OCI-M2 (cell line): ENCODE data around the gene GADD45A.
"Not testable (repeated sequence)": the region's sequence is repeated elsewhere in the genome, so short reads cannot be mapped to it uniquely, and the experiment has no call there.

ENCODE experiments used
- DNase-seq: peaks from one replicate; lab custom pipeline; 2025; ENCODE audit not compliant: unreplicated experiment; lab: John Stamatoyannopoulos, UW

Gene GADD45A, protein sequence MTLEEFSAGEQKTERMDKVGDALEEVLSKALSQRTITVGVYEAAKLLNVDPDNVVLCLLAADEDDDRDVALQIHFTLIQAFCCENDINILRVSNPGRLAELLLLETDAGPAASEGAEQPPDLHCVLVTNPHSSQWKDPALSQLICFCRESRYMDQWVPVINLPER

DNA sequence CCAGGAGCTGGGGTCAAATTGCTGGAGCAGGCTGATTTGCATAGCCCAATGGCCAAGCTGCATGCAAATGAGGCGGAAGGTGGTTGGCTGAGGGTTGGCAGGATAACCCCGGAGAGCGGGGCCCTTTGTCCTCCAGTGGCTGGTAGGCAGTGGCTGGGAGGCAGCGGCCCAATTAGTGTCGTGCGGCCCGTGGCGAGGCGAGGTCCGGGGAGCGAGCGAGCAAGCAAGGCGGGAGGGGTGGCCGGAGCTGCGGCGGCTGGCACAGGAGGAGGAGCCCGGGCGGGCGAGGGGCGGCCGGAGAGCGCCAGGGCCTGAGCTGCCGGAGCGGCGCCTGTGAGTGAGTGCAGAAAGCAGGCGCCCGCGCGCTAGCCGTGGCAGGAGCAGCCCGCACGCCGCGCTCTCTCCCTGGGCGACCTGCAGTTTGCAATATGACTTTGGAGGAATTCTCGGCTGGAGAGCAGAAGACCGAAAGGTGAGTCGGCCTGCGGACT is at the start of gene GADD45A:
Gene GADD45A (plus strand): TSS at position 135 of the 491 bp plus-strand sequence. CDS start 294 bp downstream, at position 429.
- peak; percentile 76 for DNase-seq

DNA sequence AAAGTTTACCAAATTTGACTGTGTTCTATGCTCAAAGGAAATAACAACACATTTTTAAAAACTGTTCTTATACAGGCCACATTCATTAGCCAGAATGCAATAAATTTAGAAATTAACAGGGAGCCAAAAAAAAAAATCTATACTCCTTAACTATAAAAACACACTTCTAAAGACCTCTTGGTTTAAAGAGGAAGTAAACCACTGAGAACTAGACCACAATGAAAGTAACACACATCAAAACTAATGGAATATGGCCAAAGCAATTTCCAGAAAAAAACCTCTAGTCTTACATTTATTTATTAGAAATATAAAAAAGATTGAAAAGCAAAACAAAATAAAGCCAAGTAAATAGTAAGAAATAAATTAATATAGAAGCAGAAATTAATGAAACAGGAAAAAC is 48.9 kb upstream of the GADD45A start:
- no peak for DNase-seq

DNA sequence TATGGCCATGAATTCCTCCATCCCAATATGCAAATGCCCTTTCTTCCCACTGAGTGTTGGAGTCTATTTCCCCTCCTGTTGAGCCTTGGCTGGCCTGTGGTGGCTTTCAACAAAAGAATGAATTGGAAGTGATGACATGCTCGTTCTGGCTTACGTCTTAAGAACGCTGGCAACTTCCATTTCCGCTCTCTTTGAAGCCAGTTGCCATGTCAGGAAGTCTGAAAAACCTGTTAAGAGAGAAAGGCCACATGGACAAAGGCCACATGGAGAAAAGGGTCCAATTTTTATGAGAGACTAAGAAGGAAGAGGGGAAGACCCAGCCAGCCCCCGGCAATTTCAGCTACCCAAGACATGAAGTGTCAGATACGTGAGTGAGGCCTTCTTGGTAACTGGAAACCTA is 45.6 kb upstream of the GADD45A start:
- DNase-seq, result no peak

DNA sequence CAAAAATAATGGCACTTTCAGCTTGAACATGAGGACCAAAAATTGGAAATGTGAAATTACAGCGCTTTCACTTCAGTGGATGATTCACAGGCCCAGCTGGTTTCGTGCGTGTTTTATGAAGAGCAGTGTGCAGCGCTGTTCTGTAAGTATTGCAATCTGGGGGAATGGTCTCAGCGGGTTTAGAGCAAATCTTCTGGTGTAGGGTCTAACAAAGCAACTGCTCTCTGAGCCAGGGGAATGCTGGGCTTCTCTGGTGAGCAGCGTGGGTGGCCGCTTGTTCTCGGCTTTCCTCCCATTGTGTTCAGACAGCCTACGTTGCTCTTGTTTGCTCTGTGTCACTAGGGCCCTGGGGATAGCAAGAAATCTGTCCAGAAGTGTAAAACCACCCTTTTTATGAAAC is 42.4 kb upstream of the GADD45A start:
- DNase-seq, result no peak

DNA sequence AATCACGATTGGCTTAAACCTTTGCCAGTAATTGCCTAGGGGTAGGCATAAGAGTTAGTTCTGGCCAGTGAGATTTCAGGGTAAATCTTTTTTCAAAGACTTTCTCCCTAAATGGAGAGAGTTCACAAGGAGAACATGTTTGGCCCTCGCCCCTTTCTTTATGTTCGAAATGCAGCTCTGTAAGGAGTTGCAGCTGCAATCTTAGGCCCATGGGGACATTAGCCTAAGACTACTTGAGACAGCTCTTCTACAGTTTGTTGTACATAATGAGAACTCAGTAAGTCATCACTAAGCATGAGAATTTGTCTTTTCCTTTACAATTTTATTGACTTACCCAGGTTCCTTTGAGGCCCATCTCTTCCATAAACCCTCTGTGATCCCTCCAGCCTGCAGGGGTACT is 40.4 kb upstream of the GADD45A start:
- no peak for DNase-seq

DNA sequence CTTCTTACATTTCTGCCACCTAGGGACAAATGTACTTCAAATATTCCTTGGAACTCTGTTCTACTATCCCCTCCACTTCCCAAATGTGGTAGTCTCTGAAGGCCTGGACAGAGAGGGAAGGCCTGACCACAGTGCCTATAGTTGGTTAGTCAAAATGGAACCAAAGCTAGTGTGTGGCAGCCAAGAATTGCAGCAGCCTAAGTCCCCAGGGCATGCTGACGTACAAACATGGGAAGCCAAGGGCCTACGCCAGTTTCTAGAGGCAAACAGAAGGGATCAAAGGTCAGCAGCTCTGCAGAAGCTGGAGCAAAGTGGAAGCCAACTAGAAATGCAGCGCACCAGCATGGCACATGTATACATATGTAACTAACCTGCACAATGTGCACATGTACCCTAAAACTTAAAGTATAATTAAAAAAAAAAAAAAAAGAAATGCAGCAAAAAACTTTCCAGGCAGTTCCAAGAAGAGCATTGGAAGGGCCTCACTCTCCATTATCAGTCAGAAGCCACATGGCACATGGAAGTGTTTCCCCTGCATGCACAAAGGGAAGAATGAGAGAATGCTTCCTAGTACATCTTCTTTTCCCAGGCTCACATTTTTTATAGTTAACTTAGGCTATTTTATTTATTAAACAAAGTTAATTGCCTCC is 39.4 kb upstream of the GADD45A start:
- no peak for DNase-seq

DNA sequence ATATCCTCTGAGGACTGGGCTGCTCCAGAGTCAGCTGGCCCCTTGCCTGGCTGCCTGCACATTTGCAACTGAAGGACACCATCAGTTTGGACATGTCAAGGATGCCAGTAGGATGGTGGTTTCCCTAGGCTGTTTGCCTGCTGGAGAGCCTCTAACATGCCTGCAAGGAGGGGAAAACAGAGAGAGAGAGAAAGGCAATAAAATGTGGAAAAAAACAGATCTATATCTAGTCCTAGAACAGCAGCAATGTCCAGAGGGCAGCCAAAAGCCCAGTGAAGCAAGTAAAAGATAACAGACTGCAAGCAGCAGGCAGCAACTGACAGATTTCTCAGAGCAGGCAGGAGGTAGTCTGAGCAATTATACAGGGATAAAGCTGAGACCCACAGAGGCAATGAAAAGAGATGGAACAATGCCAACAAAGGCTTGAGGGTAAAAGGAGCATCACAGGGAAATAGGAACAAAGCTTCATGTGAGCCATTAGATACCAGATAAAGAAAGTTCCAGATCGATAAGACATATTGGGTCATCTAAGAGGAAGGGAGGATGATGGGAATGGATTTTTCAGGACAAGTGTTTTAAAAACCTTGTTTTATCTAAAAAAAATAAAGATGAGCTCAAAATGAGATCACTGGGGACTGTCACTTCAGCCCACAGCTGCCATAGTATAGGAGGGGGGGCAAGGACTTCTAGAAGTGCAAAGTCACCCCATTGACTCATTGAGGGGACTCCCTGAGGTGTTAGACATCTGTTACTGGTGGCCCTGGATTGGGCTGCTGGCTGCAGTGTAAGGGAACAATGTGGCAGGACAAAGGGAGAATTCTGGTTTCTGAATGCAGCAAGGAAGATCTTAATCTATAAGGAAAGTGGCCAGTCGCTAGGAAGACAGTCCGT is 38.6 kb upstream of the GADD45A start:
- DNase-seq, result no peak

DNA sequence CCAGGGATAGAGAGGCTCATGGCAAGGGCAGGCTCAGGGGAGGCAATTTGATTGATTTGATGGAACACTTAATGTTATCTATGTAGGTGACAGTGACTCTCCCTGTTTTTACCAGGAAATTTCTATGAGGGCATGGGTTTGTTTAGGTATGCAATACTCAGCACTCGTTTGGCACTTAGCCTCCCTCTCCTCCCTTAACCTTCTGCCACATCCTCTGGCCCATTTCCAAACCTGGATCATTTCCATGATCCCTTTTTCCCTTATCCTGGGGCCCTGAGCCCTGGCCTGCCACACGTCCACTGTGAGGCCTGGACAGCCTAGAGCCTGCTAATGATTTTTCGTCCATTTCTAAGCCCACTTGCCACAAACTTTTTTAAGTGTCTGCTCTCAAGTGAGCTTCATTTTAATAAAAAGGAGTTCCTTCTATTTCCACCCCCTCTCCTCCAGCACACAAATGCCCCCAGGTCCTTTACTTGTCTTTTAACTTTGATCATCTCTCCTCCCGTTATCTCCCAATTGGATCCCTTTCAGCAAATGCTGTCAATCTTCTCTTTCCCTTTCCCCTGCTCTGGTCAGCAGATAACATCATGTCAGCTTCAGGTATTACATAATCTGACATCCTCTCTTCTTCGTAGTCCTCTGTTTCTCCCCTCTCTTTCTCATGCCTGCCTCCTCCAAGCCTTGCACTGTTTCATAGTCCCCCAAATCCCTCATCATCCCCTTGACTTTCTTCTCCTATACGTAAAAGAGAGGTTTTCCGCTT is 37.8 kb upstream of the GADD45A start:
- no peak for DNase-seq

DNA sequence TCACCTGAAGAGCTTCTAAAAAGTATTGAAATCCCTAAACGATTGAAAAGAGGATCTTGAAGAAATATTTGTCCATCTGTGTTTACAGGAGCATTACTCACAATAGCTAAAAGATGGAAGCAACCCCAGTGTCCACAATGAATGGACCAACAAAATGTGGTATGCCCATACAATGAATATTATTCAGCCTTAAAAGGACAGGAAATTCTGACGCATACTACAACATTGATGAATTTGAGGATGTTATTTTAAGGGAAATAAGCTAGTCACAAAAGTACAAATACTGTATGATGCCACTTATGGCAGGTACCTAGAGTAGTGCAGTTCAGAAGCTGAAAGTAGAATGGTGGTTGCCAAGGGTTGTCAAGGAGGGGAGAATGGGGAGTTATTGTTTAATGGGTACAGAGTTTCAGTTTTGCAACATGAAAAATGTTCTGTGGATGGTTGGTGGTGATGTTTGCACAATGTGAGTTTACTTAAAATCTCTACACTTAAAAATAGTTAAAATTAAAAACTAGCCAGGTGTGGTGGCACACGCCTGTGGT is 37.1 kb upstream of the GADD45A start:
- no peak for DNase-seq

DNA sequence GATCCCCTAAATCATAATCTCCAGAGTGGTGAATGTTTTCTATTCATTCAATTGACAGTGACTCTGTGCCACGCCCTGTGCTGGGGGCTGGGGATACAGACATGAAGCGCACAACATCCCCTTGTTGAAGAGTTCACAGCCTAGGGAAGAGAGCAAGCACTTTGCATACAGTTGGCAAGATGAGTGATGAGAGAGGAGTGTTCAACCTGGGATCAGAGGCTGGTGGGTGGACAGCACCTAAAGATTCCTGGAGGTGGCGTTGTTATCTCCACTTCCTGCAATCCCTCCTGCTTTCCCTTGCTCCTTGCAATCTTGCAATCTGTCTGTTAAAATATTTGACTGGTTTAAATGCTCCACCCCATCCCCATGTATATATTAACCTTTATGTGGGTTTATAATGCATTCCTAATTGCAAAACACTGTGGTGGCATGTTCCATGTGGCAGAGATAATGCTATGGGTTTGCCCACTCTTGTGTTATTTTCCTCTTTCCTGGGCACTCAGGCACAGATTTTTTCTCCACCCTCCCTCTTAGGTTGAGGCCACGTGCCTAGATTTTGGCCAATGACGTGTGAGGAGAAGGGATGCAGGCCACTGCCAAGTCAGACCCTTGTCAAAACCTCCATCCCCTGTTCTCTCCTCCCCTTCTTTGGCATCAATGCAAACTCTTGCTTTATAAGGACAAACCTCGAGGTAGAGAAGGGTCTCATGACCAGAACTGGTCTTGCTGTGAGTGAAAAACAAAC is 36.2 kb upstream of the GADD45A start:
- no peak for DNase-seq

DNA sequence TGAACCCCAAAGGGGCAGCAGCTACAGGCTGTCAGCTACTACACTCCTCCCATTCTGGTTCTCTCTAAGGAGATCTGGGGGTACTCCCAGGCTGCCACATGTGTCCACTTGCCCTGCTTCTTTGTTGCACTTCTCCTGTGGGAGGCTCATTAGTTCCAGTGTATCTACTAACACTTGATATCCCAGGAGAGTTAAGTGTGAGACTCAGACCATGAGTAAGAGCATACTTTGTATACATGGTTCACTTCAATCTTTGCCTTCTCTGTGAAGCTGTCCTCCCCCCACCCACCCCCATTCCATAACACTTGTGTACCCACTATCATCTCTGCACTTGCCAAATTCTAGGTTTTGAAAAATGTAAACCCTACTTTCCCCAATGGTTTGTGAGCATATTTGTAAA is 34.9 kb upstream of the GADD45A start:
- no peak for DNase-seq

DNA sequence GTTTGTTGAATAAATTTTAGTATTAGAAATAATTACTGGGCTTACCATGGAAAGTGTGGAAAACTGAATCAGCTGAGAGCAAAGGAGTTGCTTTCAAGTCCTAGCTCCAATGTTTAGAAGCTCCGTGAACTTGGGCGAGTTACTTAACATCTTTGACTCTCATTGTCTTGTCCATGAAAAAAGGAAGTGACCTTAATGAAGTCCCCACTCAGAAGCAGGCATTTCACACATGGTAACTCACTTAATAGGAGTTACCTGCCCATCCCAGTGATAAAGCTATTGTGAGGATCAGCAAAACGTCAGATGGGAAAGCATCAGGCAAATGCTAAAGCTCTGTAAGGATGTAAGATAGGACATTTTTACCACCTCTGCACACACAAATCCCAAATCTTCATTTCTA is 34.0 kb upstream of the GADD45A start:
- DNase-seq, result no peak

DNA sequence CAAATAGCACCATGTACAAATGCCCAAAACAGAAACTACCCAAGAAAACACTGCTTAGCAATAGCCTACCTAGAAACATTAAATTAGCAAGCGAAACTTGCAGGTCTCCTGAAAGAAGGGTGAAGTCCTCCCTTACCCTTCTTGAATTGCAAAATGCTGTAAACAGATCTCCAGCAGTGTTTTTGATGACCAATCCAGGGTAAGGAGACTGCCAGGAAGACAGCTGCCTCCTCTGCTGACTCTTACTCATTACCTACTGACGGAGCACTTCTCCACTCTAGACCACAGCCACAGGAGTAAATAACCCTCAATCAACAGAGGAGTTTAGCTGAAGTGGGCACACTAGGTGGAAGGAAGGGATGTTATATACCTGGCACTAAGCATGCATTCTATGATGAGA is 32.2 kb upstream of the GADD45A start:
- DNase-seq, result no peak

DNA sequence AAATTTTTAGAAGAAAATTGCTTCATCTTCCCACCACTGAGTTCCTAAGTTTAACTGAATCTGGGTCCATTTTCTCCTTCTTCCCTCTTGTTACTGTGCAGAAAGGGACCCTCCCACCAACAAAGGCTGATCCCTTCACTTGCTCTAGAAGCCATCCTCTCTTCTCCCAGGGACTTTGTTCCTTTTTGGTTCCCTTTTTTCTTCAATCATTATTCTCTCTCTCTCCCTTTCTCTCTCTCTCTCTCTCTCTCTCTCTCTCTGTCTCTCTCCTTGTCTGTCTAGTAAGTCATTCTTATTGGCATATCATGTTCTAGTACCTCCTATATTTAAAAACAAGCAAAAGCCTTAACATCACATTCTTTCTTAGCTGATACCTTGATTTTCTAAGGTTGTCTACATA is 31.7 kb upstream of the GADD45A start:
- DNase-seq, result no peak

DNA sequence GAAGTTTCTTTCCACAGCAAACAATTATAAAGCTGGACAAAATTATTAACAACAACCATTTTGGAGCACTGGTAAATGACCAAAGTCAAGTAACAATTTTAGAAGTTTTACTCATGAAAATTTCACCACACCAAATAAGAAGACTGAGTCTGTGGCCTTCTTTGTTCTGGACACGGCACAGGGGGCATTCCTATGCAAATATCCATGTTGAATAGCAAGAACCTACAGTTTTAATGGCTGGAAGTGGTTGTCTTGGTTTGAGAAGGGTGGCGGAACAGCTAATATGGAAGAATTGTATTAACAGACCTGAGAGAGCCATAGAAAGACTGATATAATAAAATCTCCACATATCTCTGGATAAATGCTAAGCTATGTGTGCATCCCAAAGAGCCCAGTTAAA is 29.4 kb upstream of the GADD45A start:
- DNase-seq, result no peak

DNA sequence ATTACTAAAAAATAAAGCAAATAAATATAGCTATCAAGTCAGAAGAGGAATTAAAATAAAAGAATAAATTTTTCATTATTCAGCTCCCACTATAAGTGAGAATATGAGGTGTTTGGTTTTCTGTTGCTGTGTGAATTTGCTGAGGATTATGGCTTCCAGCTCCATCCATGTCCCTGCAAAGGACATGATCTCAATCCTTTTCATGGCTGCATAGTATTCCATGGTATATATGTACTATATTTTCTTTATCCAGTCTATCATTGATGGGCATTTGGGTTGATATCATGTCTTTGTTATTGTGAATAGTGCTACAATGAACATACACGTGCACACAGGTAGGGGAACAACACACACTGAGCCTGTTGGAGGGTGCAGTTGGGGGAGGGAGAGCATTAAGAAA is 27.8 kb upstream of the GADD45A start:
- not testable (repeated sequence) for DNase-seq

DNA sequence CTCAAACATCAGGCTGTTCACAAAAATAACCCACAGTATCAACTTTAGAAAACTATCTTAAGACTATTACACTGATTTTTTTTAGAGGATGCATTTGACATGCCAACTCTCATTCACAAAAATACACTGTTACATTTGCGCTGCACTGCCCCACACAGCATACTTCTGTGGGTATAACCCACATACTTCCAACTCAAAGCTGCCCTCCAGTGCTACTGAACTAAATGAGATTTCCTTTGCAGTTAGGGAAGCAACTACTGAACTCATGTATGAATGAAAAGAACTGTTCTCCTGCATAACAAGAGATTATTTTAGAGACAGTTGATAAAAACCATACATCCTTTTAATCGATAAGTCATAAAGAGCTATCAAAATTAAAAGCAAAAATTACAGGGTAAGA is 25.8 kb upstream of the GADD45A start:
- DNase-seq, result no peak

DNA sequence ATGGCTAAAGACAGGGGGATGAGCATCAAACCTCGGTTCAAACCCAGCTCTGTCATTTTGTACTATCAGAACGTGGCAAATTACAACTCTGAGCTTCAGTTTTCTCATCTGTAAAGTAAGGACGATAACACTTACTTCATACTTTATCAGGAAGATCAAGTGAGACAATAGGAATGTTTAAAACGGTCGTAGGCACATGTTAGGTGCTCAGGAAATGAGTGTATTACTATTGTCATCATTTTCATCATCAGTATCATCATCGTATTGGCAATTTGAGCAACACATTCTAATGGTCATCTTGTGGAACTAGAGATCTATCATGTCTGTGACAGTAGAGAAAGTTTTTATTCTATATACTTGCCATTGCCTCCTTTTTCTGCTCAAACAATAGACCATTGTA is 22.1 kb upstream of the GADD45A start:
- no peak for DNase-seq

DNA sequence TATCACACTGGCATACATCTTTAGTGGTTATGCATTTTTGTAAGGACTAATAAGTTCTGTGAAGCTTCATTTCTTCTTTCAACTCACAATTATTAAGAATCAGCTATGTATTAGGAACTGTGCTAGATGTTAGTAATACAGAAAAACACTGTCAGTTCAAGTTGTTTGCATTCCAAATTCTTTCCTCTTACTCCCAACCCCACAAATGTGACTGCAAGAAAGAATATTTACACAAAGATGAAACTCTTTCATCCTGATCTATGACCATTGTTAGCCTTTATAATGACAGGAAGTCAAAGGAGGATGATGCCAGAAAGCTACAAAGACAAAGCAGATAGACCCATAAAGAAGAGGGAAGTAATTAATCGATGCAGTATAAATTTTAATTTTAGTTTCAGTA is 21.0 kb upstream of the GADD45A start:
- DNase-seq, result no peak

DNA sequence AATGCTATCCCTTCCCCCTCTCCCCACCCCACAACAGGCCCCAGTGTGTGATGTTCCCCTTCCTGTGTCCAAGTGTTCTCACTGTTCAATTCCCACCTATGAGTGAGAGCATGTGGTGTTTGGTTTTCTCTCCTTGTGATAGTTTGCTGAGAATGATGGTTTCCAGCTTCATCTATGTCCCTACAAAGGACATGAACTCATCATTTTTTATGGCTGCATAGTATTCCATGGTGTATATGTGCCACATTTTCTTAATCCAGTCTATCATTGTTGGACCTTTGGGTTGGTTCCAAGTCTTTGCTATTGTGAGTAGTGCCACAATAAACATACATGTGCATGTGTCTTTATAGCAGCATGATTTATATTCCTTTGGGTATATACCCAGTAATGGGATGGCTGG is 19.7 kb upstream of the GADD45A start:
- not testable (repeated sequence) for DNase-seq
